Colon (tissue), 2 donors: ENCODE data around the gene DLGAP1.
"Not testable (repeated sequence)": the region's sequence is repeated elsewhere in the genome, so short reads cannot be mapped to it uniquely, and the experiment has no call there.

Experiments used
- FAIRE-seq: peaks from 2 replicates; lab custom pipeline; 2012; peaks lifted over from hg19 to GRCh38; lab: Jason Lieb, UNC
- donor health status: control.
- donor health status: control.

DLGAP1 gene

GRCh38 chr18:3653263-3653850 is 801.8 kb downstream of the DLGAP1 start:
- no peak for FAIRE-seq

- FAIRE-seq: no peak
Observed at GRCh38 chr18:3652380-3653262, 802.5 kb downstream of the DLGAP1 start.

DNA sequence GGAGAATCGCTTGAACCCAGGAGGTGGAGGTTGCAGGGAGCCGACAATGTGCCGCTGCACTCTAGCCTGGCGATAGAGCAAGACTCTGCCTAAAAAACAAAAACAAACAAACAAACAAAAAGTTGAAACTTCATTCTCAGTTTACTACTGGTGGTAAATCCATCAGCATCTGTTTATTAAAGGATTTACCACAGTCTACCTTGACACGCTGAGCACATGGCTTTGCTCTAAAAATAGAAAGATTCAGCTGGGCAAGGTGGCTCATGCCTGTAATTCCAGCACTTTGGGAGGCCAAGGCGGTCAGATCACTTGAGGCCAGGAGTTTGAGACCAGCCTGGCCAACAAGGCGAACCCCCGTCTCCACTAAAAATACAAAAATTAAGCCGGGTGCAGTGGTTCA is 803.8 kb downstream of the DLGAP1 start:
- no peak for FAIRE-seq

- FAIRE-seq: not testable (repeated sequence)
Observed at GRCh38 chr18:3650521-3651042, 804.5 kb downstream of the DLGAP1 start.

- no peak for FAIRE-seq
Observed at GRCh38 chr18:3649633-3650426, 805.3 kb downstream of the DLGAP1 start.

DNA sequence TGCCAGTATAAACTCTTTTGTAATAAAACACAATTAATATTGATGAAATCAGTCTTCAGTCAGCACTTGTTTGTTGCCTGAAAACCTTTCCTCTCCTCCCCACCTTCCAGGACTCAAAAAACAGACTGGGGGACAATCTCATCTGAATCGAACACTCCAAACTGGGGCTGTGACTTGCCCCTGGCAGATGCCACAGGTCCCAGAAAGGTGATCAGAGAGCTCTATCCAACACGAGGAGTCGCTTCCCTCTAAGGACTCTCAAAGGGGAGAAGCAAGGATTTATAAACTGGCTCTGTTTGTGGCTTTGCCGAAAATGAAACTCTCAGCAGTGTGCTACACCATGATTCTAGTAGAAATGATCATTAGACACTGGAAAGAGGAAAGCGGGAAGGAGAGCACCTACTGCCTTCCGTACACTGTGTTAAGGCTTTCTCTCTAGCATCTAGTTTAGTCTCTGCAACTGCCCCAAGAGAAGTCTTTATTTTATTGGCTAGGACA is 805.9 kb downstream of the DLGAP1 start:
- no peak for FAIRE-seq

DNA sequence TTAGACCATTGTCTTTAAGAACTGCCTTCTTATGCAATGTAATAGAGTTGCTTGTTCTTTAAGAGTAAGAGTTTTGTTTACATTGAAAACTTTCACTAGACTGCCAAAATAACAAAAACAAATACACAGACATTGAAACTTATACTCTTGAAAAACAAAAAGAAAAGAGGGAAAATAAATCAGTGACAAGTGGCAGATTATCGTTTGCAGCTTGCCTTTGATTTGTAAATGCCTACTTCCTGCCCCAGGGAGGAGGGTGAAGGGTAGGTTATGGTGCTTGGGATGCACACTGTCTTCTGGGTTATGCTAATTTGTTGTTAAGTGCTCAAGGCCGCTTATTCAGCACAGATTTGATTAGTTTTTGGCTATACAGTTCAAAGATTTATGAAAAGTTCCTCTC is 806.5 kb downstream of the DLGAP1 start:
- FAIRE-seq: no peak

DNA sequence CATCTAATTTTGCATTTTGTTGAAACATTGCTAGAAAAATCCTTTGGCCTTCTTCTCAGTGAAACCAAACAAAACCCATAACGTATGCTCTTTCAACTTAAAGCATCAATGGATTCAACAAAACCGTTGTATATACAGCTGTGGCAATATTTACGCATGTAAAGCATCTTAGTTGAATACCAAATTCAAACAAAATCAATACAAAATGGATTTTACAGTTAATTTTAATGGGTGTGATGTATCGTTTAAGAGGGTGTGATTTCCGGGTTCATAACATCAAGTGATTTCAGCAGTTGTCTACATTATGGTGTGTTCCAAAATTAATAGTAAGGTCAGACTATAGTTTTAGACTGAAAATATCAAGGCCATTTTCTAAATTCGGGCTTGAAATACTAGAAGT is 806.9 kb downstream of the DLGAP1 start:
- no peak for FAIRE-seq

DNA sequence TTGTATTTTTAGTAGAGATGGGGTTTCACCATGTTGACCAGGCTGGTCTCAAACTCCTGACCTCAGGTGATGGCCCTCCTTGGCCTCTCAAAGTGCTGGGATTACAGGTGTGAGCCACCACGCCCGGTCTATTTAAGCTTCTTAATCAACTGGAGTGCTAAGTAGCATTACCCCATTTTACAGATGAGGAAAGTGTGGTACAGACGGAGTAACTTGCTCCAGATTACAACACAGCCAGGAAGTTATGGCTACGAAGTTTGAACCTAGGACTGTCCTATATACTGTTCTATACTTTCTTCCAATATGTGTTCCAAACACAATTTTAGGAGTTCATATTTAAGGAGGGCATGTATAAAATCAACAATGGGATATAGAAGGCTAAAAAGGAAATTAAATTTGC is 807.5 kb downstream of the DLGAP1 start:
- no peak for FAIRE-seq

DNA sequence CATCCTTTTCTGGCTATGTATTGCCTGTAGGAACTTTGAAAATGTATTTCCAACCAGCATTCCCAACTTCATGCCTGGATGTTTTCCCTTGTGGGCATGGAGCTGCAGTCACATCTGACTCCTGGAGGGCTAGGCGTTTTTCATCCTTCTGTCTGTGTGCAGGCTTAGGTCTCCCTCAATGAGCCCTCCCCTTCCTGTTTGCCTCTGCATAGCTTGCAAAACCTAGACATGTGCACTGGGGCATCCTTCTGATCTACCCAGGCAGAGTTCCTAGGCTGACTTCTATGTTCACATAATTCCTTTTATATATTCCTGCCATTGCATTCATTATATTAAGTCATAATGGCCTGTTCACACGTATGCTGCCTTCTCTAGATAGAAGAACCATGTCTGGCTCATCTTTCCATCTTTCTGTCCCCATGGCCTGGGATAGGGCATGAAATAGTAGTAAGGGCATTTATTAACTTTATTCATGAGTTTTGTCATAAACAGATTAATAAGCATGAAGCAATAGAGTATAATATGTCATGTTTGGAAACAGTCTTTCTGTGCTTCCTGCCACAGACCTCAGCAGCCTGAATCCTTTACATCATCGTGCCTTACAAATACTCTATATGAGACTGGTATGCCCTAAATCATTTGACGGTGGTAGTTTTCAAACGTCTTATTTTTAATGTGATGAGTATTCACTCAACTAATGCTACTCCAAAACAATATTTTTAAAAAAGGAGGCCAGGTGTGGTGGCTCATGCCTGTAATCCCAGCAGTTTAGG is 809.5 kb downstream of the DLGAP1 start:
- no peak for FAIRE-seq

GRCh38 chr18:3634250-3634939 is 820.7 kb downstream of the DLGAP1 start:
- FAIRE-seq: no peak

- FAIRE-seq: no peak
Observed at GRCh38 chr18:3631887-3632286, 823.2 kb downstream of the DLGAP1 start.

GRCh38 chr18:3626929-3627458 is 828.1 kb downstream of the DLGAP1 start:
- FAIRE-seq: no peak

DNA sequence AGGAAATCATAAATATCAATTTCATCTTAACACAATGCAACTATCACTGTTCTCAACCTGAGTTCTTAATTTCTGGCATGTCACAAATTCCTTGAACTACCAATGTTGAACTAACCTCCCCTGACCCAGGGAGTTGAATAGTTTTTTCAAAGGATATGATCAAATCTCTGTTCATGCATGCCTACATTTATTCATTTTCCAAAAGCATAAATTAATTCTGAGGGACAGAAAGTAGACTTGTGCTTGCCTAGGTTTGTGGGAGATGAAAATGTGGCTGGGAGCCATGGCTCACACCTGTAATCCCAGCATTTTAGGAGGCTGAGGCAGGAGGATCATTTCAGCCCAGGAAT is 829.4 kb downstream of the DLGAP1 start:
- no peak for FAIRE-seq

DNA sequence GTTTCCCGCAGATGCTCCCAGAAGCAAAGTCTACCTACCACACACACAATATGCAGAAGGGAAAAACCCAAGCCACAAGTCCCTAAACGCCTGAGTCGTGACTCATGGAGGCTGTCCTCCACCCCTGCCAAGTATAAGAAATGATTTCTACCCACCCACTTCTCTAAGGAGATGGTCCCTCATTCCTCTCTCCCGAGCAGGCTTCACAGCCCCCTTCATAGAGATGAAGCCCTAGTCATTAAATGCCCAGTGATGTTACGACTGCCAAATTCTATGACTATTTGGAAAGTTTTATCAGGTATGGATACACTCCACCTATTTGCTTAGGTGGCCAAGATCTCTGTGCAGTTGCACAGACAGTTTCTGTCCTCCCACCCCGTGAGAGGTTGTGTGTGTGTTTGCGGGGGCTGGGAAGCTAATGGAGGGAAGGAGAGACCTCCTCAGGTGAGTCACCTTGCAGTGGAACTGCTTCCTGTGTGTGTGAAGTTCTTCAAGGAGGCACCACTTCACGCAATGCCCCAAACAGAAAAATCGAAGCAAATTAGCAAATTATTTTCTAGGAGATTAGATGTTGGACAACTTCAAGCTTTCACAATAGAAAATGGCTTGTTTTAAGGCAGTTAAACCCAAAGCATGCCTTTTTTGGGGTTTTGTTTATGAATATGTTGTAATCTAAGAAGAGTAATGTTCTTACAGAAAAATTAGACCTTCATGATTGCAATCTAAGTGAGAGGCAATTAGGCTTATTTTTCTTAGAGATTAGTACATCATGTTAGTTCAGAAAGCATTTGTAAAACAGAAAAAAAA is 830.0 kb downstream of the DLGAP1 start:
- no peak for FAIRE-seq

- FAIRE-seq: no peak
Observed at GRCh38 chr18:3624546-3624934, 830.6 kb downstream of the DLGAP1 start.

GRCh38 chr18:3623769-3624545 is 831.1 kb downstream of the DLGAP1 start:
- FAIRE-seq: no peak

GRCh38 chr18:3620146-3621119 is 834.7 kb downstream of the DLGAP1 start:
- no peak for FAIRE-seq
